Fibroblast of skin of abdomen (primary cell): ENCODE data around the gene SOD1. TPM values are rescaled to one million over a fixed set of nuclear protein-coding genes. Genes with fewer than 3 reads are reported as not detected.
"Not testable (repeated sequence)": the region's sequence is repeated elsewhere in the genome, so short reads cannot be mapped to it uniquely, and the experiment has no call there.

ENCODE experiments used
- DNase-seq: peaks from one replicate; pipeline ENCODE4 v3.0.0-alpha.2; 2013
- polyA plus RNA-seq, 2 experiments: library from polyadenylated mRNA; unstranded; fragments of 120-200 nt; gene quantifications; one replicate each; pipeline ENCODE4 v1.2.1, GENCODE V29; 2013; ENCODE audit not compliant: insufficient read length in 2 of 2

Gene SOD1
- polyA plus RNA-seq (2013, experiment 1 of 2; ENCODE audit: insufficient read length), result 193 TPM
- 186 TPM for polyA plus RNA-seq (2013, experiment 2 of 2; ENCODE audit: insufficient read length)

- peak; percentile 93 for DNase-seq
Measured at GRCh38 chr21:31659536-31660258, at the start of gene SOD1. Gene SOD1 (plus strand): TSS chr21:31659693. CDS start chr21:31659770, 77 bp downstream.

DNA sequence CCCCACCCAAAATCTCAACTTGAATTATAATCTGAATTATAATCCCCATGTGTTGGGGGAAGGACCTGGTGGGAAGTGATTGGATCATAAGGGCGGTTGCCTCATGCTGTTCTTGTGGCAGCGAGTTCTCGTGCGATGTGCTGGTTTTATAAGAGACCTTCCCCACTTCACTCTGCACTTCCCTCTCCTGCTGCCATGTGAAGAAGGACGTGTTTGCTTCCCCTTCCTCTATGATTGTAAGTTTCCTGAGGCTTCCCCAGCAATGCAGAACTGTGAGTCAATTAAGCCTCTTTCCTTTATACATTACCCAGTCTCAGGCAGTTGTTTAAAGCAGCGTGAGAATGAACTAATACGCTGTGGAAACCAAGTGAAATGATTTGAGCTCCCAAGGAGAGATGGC lies 48.0 kb upstream of the SOD1 start:
- DNase-seq, result no peak

DNA sequence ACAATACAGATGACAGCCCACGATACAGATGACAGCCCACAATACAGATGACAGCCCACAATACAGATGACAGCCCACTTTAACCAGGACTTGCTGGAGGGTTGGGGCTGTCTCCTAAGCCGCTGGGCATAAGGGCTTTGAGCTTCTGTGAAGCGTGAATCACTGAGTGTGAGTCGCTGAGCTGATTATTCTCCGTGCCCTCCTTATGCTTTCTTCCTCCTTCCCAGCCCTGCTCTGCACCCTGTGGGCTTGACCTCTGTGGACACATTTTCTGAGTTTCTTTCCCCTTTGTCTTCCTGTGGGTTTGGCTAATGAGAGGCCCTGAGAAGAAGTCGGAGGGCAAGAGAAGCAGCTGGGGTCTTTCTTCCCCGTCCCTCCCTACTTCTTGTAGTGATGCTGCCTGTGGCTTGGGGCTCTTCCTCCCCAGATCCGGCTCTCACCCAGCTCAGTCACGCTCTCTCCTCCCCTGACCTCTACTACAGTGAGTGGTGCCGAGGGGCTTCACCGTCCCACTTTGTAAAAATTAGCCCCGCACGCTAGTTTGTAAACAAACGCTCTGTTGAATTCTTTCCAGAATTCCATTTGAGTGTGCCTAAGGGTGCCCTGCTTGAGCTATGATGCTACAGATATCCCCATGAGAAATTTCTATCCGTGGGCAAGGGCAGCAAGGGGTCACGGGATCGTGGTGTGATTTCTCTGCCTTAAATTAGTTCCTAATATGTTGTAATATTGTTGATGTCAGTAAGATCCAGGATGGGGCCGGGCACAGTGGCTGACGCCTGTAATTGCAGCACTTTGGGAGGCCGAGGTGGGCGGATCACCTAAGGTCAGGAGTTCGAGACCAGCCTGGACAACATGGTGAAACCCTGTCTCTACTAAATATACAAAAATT lies 46.4 kb upstream of the SOD1 start:
- peak; percentile 18 for DNase-seq

DNA sequence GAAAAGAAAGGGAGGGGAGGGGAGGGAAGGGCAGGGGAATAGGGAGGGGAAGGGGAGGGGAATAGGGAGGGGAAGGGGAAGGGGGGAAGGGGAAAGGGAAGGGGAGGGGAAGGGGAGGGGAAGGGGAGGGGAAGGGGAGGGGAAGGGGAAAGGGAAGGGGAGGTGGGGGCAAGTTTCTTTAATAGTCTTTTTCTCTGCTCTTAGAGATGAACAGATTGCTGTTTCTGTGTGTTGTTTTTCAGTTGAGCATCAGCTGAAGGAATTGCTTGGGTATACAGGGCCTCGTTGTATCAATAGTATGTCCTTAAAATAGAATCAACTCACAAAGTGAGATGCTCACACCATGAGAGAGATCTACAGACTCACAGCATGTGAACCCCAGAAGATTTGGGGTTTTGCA lies 44.8 kb upstream of the SOD1 start:
- no peak for DNase-seq

GRCh38 chr21:31616216-31616615 lies 43.3 kb upstream of the SOD1 start:
- no peak for DNase-seq

DNA sequence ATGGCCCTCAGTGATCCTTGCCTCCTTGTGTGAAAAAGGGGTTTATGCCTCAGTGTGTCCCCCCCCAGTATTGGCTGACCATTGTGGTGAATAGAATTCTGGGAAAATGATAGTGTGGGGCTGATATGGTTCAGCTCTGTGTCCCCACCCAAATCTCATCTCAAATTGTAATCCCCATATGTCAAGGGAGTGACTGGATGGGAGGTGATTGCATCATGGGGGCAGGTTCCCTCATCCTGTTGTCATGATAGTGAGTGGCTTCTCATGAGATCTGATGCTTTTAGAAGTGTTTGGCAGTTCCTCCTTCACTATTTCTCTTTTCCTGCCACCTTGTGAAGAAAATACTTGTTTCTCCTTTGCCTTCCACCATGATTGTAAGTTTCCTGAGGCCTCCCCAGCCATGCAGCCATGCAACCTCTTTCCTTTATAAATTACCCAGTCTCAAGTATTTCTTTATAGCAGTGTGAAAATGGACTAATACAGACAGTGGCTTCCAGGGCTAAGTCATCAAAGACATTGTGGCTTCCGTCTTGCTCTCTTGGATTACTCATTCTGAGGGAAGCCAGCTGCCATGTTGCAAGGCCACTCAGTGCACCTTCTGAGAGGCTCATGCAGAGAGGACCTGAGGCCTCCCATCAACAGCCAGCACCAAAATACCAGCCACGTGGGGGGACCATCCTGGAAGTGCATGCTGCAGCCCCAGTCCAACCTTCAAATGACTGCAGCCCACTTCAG lies 40.6 kb upstream of the SOD1 start:
- DNase-seq, result no peak

- DNase-seq, result no peak
Measured at GRCh38 chr21:31622397-31622796, 37.1 kb upstream of the SOD1 start.

DNA sequence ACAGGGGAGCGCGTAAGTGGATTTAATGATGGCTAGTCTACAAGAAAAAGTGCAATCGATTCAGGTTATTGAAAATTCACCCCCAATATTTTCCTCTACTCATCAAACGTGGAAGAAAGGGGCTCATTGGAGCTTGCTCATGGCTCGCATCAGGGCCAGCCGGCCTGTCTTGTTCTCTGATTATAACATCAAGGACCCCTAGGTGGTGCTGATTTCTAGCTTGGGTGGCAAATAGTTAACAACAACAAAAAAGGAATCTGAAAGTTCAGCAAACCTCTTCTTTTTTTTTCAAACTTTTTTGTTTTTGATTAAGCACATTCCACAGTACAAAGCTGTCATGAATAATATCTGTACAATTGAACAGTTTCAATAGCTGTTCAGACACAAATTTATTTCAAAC lies 35.8 kb upstream of the SOD1 start:
- DNase-seq, result peak; percentile 3

GRCh38 chr21:31624181-31624580 lies 35.3 kb upstream of the SOD1 start:
- DNase-seq, result no peak

- no peak for DNase-seq
Measured at GRCh38 chr21:31624961-31625491, 34.5 kb upstream of the SOD1 start.

- DNase-seq, result peak; percentile 91
Measured at GRCh38 chr21:31629972-31630711, 29.4 kb upstream of the SOD1 start.

DNA sequence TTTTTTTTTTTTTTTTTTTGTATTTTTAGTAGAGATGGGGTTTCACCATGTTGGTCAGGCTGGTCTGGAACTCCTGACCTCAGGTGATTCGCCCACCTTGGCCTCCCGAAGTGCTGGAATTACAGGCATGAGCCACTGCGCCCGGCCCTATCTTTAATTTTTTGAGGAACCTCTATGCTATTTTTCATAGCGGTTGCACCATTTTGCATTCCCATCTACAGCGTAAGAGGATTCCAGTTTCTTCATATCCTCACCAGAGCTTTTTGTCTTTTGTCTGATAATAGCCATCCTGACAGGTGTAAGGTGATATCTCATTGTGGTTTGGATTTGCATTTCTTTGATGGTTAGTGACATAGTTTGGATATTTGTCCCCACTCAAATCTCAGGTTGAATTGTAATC lies 27.6 kb upstream of the SOD1 start:
- not testable (repeated sequence) for DNase-seq

DNA sequence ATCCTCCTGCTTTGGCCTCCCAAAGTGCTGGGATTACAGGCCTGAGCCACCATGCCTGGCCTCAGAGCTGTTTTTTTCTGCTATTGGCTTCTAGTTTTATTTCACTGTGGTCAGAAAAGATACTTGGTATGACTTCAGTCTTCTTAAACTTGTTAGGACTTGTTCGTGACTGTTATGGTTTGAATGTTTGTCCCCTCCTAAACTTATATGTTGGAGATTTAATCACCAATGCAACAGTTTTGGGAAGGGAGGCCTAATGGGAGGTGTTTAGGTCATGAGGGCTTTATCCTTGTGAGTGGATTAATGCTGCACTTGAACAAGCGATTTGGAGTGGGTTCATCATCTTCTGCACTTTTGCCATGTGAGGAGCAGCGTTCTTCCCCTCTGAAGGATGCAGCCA lies 24.5 kb upstream of the SOD1 start:
- DNase-seq, result no peak

DNA sequence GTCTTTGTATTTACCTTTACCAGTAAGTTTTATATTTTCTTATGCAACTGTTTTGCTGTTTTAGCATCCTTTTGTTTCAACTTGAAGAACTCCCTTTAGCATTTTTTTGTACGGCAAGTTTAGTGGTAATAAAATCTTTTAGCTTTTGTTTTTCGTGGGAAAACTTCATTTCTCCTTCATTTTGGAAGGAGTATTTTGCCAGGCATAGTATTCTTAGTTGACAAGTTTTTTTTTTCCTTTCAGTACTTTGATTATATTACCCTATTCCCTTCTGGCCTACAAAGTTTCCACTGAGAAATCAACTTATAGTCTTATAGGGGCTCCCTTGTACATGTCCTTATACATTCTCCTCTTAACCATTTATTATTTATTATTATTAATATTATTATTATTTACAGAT lies 22.6 kb upstream of the SOD1 start:
- DNase-seq, result no peak

- no peak for DNase-seq
Measured at GRCh38 chr21:31641416-31641922, 18.0 kb upstream of the SOD1 start.

- DNase-seq, result no peak
Measured at GRCh38 chr21:31644643-31645042, 14.8 kb upstream of the SOD1 start.

DNA sequence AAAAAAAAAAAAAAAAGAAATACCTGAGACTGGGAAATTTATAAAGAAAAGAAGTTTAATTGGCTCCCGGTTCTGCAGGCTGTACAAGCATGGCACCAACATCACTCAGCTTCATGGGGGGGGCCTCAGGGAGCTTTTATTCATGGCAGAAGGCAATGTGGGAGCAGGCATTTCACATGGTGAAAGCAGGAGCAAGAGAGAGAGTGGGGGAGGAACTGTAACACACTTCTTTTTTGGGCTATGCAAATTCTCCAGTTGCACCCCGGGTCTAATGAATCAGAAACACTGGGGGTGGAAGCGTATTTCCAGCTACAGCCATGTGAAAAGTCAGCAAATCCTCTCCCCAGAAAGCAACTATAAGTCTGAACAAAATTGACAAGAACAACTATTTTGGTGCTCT lies 11.8 kb upstream of the SOD1 start:
- DNase-seq, result no peak

DNA sequence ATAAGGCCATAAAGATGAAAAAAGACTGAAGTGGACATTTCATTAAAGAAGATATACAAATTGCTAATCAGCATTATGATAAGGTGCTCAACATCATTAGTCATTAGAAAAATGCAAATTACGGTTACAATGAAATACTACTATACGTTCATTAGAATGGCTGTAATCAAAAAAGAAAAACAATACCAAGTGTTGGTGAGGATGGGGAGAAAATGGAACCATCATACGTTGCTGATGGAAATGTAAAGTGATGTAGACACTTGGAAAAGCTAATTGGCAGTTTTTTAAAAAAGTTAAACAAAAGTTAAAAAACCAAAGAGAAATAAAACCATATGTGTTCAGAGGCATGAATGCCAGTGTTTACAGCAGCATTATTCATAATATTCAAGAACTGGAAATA lies 8.6 kb upstream of the SOD1 start:
- DNase-seq, result no peak

GRCh38 chr21:31651491-31651890 lies 8.0 kb upstream of the SOD1 start:
- DNase-seq, result not testable (repeated sequence)

- DNase-seq, result no peak
Measured at GRCh38 chr21:31654340-31654739, 5.2 kb upstream of the SOD1 start.

DNA sequence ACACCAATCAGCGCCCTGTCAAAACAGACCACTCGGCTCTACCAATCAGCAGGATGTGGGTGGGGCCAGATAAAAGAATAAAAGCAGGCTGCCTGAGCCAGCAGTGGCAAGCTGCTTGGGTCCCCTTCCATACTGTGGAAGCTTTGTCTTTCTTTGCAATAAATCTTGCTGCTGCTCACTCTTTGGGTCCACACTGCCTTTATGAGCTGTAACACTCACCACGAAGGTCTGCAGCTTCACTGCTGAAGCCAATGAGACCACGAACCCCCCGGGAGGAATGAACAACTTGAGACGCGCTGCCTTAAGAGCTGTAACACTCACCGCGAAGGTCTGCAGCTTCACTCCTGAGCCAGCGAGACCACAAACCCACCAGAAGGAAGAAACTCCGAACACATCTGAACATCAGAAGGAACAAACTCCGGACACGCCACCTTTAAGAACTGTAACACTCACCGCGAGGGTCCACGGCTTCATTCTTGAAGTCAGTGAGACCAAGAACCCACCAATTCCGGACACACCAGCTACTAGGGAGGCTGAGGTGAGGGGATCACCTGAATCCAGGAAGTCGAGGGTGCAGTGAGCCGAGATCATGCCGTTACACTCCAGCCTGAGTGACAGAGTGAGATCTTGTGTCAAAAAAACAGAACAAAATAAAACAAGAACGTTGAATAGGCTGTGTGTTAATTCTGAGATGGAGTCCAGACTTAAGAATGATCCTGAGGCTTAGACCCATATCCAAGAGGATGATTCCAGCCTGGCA lies 4.5 kb upstream of the SOD1 start:
- not testable (repeated sequence) for DNase-seq
